Measurements from ENCODE around the gene ARPP21. TPM values are rescaled to one million over a fixed set of nuclear protein-coding genes. Genes with fewer than 3 reads are reported as not detected.

ARPP21 gene
- total and polyA plus RNA-seq, 2 experiments from 2014 or later = not detected

- Histone ChIP-seq H3K4me1 (ENCODE audit: insufficient read depth) (no peaks in the 10 kb centered on the region), H4K20me1 (ENCODE audit: insufficient read depth) (no peaks in the 10 kb centered on the region), H2AFZ (no peak overlapping the region), H3K9ac (no peak overlapping the region), H3K9me2 (ENCODE audit: insufficient read depth) (no peaks in the 10 kb centered on the region), H3K27me3 (replicated peaks; ENCODE audit: insufficient read depth) (no peaks in the 10 kb centered on the region), H3K4me3 (no peak overlapping the region), H3K79me2 (ENCODE audit: insufficient read depth) (no peaks in the 10 kb centered on the region), H3F3A (ENCODE audit: insufficient read depth) (no peaks in the 10 kb centered on the region), H3K36me3 (ENCODE audit: low read depth) (no peaks in the 10 kb centered on the region), H3K4me2 (ENCODE audit: unreplicated experiment) (no peak overlapping the region), H3K27ac (no peak overlapping the region), H3K9me3 (ENCODE audit: low read depth) (no peaks in the 10 kb centered on the region)
- TF ChIP-seq EZH2 (IDR thresholded peaks at IDR 0.05; ENCODE audit: insufficient read depth, poor library complexity, severe bottlenecking) (no peak), EZH2phosphoT487 (IDR thresholded peaks at IDR 0.05; ENCODE audit: insufficient read depth, low read depth) (no peak)
- WGBS, 2 experiments (ENCODE audit: low coverage in 1 of 2, low lambda C conversion rate in 2 of 2, missing lambda C conversion rate in 2 of 2) = 11 to 17% methylated on average over 1 of the region's 1 CpG
- in situ Hi-C loops (cut with MboI) = no loop called here
- no peak for DNase-seq
Observed at GRCh38 chr3:35675206-35675605, 35.9 kb downstream of the ARPP21 start.

DNA sequence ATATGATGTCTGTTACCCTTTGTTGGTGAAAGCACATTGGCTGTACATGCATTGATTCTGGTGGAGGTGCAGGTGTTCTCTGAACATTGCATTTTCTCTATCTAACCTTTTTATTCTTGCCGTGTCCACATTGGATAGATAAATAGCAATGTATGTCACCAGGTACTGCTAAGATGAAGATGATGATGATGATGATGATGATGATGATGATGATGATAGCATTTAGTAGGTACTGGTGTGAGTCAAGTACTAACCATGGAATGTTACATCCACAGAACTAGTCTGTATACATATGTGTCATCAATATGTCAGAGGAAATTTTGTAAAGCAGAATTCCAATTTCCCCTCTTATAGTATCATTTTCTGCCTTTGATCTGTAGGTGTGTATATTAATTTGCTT is 36.3 kb downstream of the ARPP21 start:
- no peak overlapping the region for H3K4me2 ChIP-seq (ENCODE audit: unreplicated experiment)
- WGBS, 2 experiments (ENCODE audit: low coverage in 1 of 2, low lambda C conversion rate in 2 of 2, missing lambda C conversion rate in 2 of 2) = 23 to 61% methylated on average over 1 of the region's 1 CpG
- H3K27me3 ChIP-seq (replicated peaks; ENCODE audit: insufficient read depth) = no peaks in the 10 kb centered on the region
- TF ChIP-seq EZH2phosphoT487 (IDR thresholded peaks at IDR 0.05; ENCODE audit: insufficient read depth, low read depth) = no peak
- TF ChIP-seq EZH2 (IDR thresholded peaks at IDR 0.05; ENCODE audit: insufficient read depth, poor library complexity, severe bottlenecking) = no peak
- no peaks in the 10 kb centered on the region for H3K9me2 ChIP-seq (ENCODE audit: insufficient read depth)
- no peaks in the 10 kb centered on the region for H3K4me1 ChIP-seq (ENCODE audit: insufficient read depth)
- H3K79me2 ChIP-seq (ENCODE audit: insufficient read depth) = no peaks in the 10 kb centered on the region
- H3K4me3 ChIP-seq = no peak overlapping the region
- no peak overlapping the region for H3K27ac ChIP-seq
- no peak overlapping the region for H2AFZ ChIP-seq
- H3F3A ChIP-seq (ENCODE audit: insufficient read depth) = no peaks in the 10 kb centered on the region
- H4K20me1 ChIP-seq (ENCODE audit: insufficient read depth) = no peaks in the 10 kb centered on the region
- in situ Hi-C loops (cut with MboI) = no loop called here
- no peak for DNase-seq
- no peaks in the 10 kb centered on the region for H3K36me3 ChIP-seq (ENCODE audit: low read depth)
- no peak overlapping the region for H3K9ac ChIP-seq
- no peaks in the 10 kb centered on the region for H3K9me3 ChIP-seq (ENCODE audit: low read depth)

DNA sequence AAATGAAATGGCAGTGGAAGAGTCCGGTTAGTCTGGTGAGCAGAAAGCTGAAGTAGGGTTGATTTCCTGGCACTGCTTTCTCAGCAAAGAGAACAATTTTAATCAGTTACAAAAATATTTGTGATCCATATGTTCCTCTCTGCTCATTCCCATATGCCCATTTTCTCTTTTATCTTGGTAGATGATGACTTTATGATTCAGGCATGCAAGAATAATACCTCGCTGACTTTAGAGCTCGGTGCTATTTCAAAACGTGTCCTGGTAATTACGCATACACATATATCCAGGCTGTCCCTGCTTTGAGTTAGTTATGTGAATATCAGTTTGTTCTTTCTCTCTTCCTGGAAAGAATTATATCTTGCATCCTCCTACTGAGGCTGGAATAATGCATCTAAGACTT is 38.5 kb downstream of the ARPP21 start:
- no peaks in the 10 kb centered on the region for H3K79me2 ChIP-seq (ENCODE audit: insufficient read depth)
- 21 to 26% methylated on average over 5 of the region's 5 CpGs for WGBS, 2 experiments (ENCODE audit: low coverage in 1 of 2, low lambda C conversion rate in 2 of 2, missing lambda C conversion rate in 2 of 2)
- H2AFZ ChIP-seq = no peak overlapping the region
- H3K36me3 ChIP-seq (ENCODE audit: low read depth) = no peaks in the 10 kb centered on the region
- H3K27ac ChIP-seq = no peak overlapping the region
- H3F3A ChIP-seq (ENCODE audit: insufficient read depth) = no peaks in the 10 kb centered on the region
- H3K4me1 ChIP-seq (ENCODE audit: insufficient read depth) = no peaks in the 10 kb centered on the region
- H3K4me2 ChIP-seq (ENCODE audit: unreplicated experiment) = no peak overlapping the region
- no peaks in the 10 kb centered on the region for H3K27me3 ChIP-seq (replicated peaks; ENCODE audit: insufficient read depth)
- H3K9me2 ChIP-seq (ENCODE audit: insufficient read depth) = no peaks in the 10 kb centered on the region
- no peak for DNase-seq
- H3K9ac ChIP-seq = no peak overlapping the region
- in situ Hi-C loops (cut with MboI) = no loop called here
- H3K4me3 ChIP-seq = no peak overlapping the region
- no peaks in the 10 kb centered on the region for H3K9me3 ChIP-seq (ENCODE audit: low read depth)
- TF ChIP-seq EZH2 (IDR thresholded peaks at IDR 0.05; ENCODE audit: insufficient read depth, poor library complexity, severe bottlenecking) (no peak), EZH2phosphoT487 (IDR thresholded peaks at IDR 0.05; ENCODE audit: insufficient read depth, low read depth) (no peak)
- H4K20me1 ChIP-seq (ENCODE audit: insufficient read depth) = no peaks in the 10 kb centered on the region

GRCh38 chr3:35678643-35679161 is 39.4 kb downstream of the ARPP21 start:
- in situ Hi-C loops (cut with MboI) = no loop called here
- Histone ChIP-seq H3K4me2 (ENCODE audit: unreplicated experiment) (no peak overlapping the region), H4K20me1 (ENCODE audit: insufficient read depth) (no peaks in the 10 kb centered on the region), H3K79me2 (ENCODE audit: insufficient read depth) (no peaks in the 10 kb centered on the region), H3K36me3 (ENCODE audit: low read depth) (no peaks in the 10 kb centered on the region), H3K27ac (no peak overlapping the region), H2AFZ (no peak overlapping the region), H3K9me3 (ENCODE audit: low read depth) (no peaks in the 10 kb centered on the region), H3K4me1 (ENCODE audit: insufficient read depth) (no peaks in the 10 kb centered on the region), H3K9ac (no peak overlapping the region), H3F3A (ENCODE audit: insufficient read depth) (no peaks in the 10 kb centered on the region), H3K27me3 (replicated peaks; ENCODE audit: insufficient read depth) (no peaks in the 10 kb centered on the region), H3K9me2 (ENCODE audit: insufficient read depth) (no peaks in the 10 kb centered on the region), H3K4me3 (no peak overlapping the region)
- TF ChIP-seq EZH2 (IDR thresholded peaks at IDR 0.05; ENCODE audit: insufficient read depth, poor library complexity, severe bottlenecking) = no peak
- no peak for TF ChIP-seq EZH2phosphoT487 (IDR thresholded peaks at IDR 0.05; ENCODE audit: insufficient read depth, low read depth)
- WGBS, 2 experiments (ENCODE audit: low coverage in 1 of 2, low lambda C conversion rate in 2 of 2, missing lambda C conversion rate in 2 of 2) = 2 to 3% methylated on average over 7 of the region's 7 CpGs
- no peak for DNase-seq
